A673 (cell line): Measurements from ENCODE around the gene ZBP1. TPM values are rescaled to one million over a fixed set of nuclear protein-coding genes. Genes with fewer than 3 reads are reported as not detected.

ENCODE experiments used
- BruUV-seq: library from RNA; stranded (reverse); fragments of 400-500 nt; replicated peaks from 2 replicates; lab custom pipeline; 2021; lab: Mats Ljungman, UMichigan
- CTCF ChIA-PET: fragments of 300-600 bp; sonication (Branson Sonifier 250); formaldehyde crosslinking; loops from one replicate; lab custom pipeline; 2022; ENCODE audit warnings: antibody characterized with exemption; lab: Charles Lee
- POLR2A ChIA-PET: fragments of 300-600 bp; sonication (Branson Sonifier 250); formaldehyde crosslinking; loops from one replicate; lab custom pipeline; 2022; ENCODE audit warnings: antibody characterized with exemption; ENCODE audit not compliant: low non-redundant PET; lab: Charles Lee
- DNase-seq: peaks from one replicate; pipeline ENCODE4 v3.0.0-alpha.2; 2015; ENCODE audit warnings: low spot score
- H3K27ac ChIP-seq: fragments of 200-600 bp; sonication (generic); 2 replicates; pipeline ENCODE4 v1.5.1; 2016; ENCODE audit warnings: mixed run types, low read depth, mild to moderate bottlenecking, mixed read lengths, antibody characterized with exemption, low read length; ENCODE audit not compliant: poor library complexity, severe bottlenecking
- H3K27me3 ChIP-seq: fragments of 200-600 bp; sonication (generic); replicated peaks from 2 replicates; pipeline ENCODE4 v1.6.1; 2017; ENCODE audit warnings: mixed run types, low read depth, mild to moderate bottlenecking, mixed read lengths, antibody characterized with exemption, low read length; ENCODE audit not compliant: insufficient read depth, poor library complexity
- H3K36me3 ChIP-seq: fragments of 200-600 bp; sonication (generic); 2 replicates; pipeline ENCODE4 v1.6.1; 2016; ENCODE audit warnings: mixed run types, mild to moderate bottlenecking, mixed read lengths, antibody characterized with exemption, low read length; ENCODE audit not compliant: insufficient read depth, poor library complexity, severe bottlenecking
- H3K4me1 ChIP-seq: fragments of 200-600 bp; sonication (generic); 2 replicates; pipeline ENCODE4 v1.6.1; 2017; ENCODE audit warnings: mixed run types, mild to moderate bottlenecking, mixed read lengths, antibody characterized with exemption, low read length; ENCODE audit not compliant: insufficient read depth, poor library complexity, severe bottlenecking
- H3K4me3 ChIP-seq: fragments of 200-600 bp; sonication (generic); 2 replicates; pipeline ENCODE4 v1.5.1; 2016; ENCODE audit warnings: low read depth, mixed run types, mild to moderate bottlenecking, mixed read lengths, low read length; ENCODE audit not compliant: poor library complexity, severe bottlenecking
- H3K9me3 ChIP-seq: fragments of 200-600 bp; sonication (generic); 2 replicates; pipeline ENCODE4 v1.6.1; 2016; ENCODE audit warnings: mixed run types, low read depth, mild to moderate bottlenecking, mixed read lengths, antibody characterized with exemption, low read length; ENCODE audit not compliant: poor library complexity, severe bottlenecking
- EZH2 ChIP-seq: fragments of 200-600 bp; sonication (generic); IDR thresholded peaks from 2 replicates; pipeline ENCODE4 v1.6.1; 2017; ENCODE audit warnings: borderline replicate concordance, low read depth, mild to moderate bottlenecking, mixed read lengths, antibody characterized with exemption, low read length; ENCODE audit not compliant: poor library complexity, severe bottlenecking
- intact Hi-C: fragments of 100-400 bp; cut with micrococcal nuclease; formaldehyde crosslinking; loops from one replicate; pipeline ENCODE4 v1.10.0; 2022; ENCODE audit not compliant: unreplicated experiment
- total RNA-seq: library from RNA; stranded (reverse); gene quantifications from 2 replicates; pipeline ENCODE4 v1.2.3, GENCODE V29; 2021
- TF ChIP-seq, protein P1 (sequence below): fragments of 300-800, 200-600 bp; sonication (generic); conservative IDR thresholded peaks from 2 replicates; pipeline ENCODE4 v1.5.1; 2017; ENCODE audit warnings: low read depth, mild to moderate bottlenecking, antibody characterized with exemption, low read length, moderate library complexity, mixed read lengths

Gene ZBP1
- total RNA-seq, 1 experiment from 2014 or later: not detected

DNA sequence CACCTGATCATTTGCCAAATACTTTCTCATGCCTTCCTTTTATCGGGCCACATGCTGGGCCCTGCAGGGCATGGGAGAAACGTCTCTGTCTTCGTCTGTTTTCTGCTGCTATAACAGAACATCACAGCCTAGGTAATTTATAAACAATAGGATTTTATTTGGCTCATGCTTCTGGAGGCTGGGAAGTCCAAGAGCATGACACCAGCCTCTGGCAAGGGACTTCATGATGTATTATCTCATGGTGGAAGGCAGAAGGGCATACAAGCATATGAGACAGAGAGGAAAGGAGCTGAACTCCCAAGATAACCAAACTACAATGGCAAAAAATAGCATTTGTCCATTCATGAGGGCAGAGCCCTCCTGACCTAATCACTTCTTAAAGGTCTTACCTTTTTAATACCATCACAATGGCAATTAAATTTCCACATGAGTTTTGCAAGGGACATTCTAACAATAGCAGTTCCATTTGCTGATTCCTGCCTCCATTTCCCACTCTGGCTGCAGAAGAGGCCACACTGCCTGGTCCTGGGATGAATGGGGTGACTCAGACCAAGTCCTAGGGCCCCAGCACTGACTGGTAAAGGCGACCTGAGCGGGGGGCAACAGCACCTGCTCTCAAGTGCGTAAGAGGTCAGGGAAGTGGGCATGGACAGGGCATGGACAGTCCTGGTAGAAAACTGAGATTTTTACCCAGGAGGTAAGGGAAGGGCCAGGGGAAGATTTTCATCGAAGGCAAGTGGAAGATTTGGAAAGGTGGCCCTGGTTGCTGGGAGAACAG, 5.1 kb upstream of the ZBP1 start:
- POLR2A ChIA-PET: no interaction called here
- CTCF ChIA-PET: no interaction called here
- Histone ChIP-seq H3K9me3 (no peaks in the 10 kb centered on the region), H3K36me3 (no peaks in the 10 kb centered on the region), H3K27ac (no peak overlapping the region), H3K4me3 (no peak overlapping the region), H3K4me1 (no peaks in the 10 kb centered on the region), H3K27me3 (no peaks in the 10 kb centered on the region)
- no peak for DNase-seq
- no TSS peak for BruUV-seq
- TF ChIP-seq EZH2: no peak
- TF ChIP-seq, protein P1, sequence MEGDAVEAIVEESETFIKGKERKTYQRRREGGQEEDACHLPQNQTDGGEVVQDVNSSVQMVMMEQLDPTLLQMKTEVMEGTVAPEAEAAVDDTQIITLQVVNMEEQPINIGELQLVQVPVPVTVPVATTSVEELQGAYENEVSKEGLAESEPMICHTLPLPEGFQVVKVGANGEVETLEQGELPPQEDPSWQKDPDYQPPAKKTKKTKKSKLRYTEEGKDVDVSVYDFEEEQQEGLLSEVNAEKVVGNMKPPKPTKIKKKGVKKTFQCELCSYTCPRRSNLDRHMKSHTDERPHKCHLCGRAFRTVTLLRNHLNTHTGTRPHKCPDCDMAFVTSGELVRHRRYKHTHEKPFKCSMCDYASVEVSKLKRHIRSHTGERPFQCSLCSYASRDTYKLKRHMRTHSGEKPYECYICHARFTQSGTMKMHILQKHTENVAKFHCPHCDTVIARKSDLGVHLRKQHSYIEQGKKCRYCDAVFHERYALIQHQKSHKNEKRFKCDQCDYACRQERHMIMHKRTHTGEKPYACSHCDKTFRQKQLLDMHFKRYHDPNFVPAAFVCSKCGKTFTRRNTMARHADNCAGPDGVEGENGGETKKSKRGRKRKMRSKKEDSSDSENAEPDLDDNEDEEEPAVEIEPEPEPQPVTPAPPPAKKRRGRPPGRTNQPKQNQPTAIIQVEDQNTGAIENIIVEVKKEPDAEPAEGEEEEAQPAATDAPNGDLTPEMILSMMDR: no peak
- intact Hi-C loops: loop anchor here (10.0 kb wide), 1 partner anchor 549 kb away; no protein-coding TSS in a partner anchor

GRCh38 chr20:57624124-57624523, 3.9 kb upstream of the ZBP1 start:
- Histone ChIP-seq H3K27ac (no peak overlapping the region), H3K4me1 (no peaks in the 10 kb centered on the region), H3K36me3 (no peaks in the 10 kb centered on the region), H3K27me3 (no peaks in the 10 kb centered on the region), H3K9me3 (no peaks in the 10 kb centered on the region), H3K4me3 (no peak overlapping the region)
- BruUV-seq: no TSS peak
- CTCF ChIA-PET: no interaction called here
- TF ChIP-seq EZH2: no peak
- TF ChIP-seq, protein P1: no peak
- no peak for DNase-seq
- intact Hi-C loops: loop anchor here (10.0 kb wide), 1 partner anchor 551 kb away; no protein-coding TSS in a partner anchor
- POLR2A ChIA-PET: no interaction called here

GRCh38 chr20:57622579-57623381, 2.6 kb upstream of the ZBP1 start:
- BruUV-seq: no TSS peak
- no peaks in the 10 kb centered on the region for H3K27me3 ChIP-seq
- H3K9me3 ChIP-seq: no peaks in the 10 kb centered on the region
- no peaks in the 10 kb centered on the region for H3K36me3 ChIP-seq
- DNase-seq: peak; percentile 50
- intact Hi-C loops: loop anchor here (10.0 kb wide), 1 partner anchor 552 kb away; no protein-coding TSS in a partner anchor
- ChIA-PET CTCF (interaction anchor here (0.7 to 0.9 kb wide), 3 partner anchors 9 to 559 kb away, joined by 3 to 9 read pairs (median 6); no protein-coding TSS in a partner anchor), POLR2A (no interaction called here)
- H3K4me3 ChIP-seq: no peak overlapping the region
- no peaks in the 10 kb centered on the region for H3K4me1 ChIP-seq
- TF ChIP-seq, protein P1: peak; percentile 68
- TF ChIP-seq EZH2: no peak
- no peak overlapping the region for H3K27ac ChIP-seq
